GM19035 (cell line): ENCODE results near the gene SEPTIN10.
A peak's percentile ranks its signal among the peaks of the same experiment; 100 is the strongest.
"Not testable (repeated sequence)": the region's sequence is repeated elsewhere in the genome, so short reads cannot be mapped to it uniquely, and the experiment has no call there.

ENCODE experiments used
- ATAC-seq: cut with Tn5 transposase; IDR thresholded peaks from one replicate; pipeline ENCODE4 v1.9.1; 2021; ENCODE audit not compliant: unreplicated experiment

SEPTIN10 gene

DNA sequence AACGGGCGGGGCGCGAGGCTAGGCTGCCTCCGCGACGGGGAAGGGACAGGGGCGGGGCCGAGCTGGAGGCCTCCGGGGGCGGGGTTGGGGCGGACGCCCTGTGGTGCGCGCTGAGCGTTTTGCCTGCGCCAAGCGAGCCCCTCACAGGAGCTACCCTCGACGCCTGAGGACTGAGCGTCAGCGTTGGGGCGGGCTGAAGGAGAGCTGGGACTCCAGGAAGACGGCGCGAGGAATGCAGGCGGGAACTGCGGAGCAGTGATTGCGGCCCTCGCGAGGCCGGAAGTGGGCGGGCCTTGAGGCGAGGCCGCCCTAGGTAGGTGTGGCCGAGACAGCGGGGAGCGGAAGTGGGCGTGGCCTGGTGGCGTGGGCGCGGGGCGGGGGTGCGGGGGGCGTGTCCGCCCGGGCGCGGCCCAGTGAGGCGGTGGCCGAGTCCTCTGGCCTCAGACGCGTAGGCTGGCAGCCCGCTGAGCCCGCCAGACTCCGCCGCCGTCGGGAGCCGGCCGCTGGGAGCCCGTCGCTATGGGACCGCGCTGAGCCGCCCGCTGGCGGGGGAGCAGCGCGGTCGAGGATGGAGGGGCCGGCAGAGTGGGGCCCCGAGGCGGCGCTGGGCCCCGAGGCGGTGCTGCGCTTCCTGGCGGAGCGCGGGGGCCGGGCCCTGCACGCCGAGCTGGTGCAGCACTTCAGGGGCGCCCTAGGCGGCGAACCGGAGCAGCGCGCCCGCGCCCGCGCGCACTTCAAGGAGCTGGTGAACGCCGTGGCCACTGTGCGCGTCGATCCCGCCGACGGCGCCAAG, at the start of gene SEPTIN10, which contains the start of gene SOWAHC:
TSS of gene SEPTIN10 (minus strand) at position 45 of the 793 bp plus-strand sequence. CDS start 139 bp downstream, outside the sequence.
TSS of gene SOWAHC (plus strand) at position 443 of the 793 bp plus-strand sequence. CDS start at position 569, 126 bp downstream.
- peak; percentile 84 for ATAC-seq

DNA sequence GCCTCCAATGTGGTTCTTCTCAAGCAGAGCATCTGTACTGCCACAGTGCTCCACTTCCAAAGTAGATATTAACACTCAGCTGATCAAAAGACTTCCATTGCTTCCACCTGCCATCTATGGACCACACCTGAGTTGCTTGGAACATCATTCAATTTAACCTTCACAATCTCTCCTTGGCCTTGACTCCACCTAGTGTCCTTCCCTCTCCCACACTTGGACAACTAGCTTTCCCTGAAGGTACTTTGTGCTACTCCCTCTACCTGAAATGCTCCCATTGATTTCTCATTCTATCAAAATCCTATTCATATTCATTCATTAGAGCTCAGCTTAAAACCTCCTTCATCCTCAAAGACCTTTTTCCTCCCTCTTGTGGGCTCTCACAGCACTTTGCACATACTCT, 49.1 kb upstream of the SEPTIN10 start:
- ATAC-seq, result no peak

DNA sequence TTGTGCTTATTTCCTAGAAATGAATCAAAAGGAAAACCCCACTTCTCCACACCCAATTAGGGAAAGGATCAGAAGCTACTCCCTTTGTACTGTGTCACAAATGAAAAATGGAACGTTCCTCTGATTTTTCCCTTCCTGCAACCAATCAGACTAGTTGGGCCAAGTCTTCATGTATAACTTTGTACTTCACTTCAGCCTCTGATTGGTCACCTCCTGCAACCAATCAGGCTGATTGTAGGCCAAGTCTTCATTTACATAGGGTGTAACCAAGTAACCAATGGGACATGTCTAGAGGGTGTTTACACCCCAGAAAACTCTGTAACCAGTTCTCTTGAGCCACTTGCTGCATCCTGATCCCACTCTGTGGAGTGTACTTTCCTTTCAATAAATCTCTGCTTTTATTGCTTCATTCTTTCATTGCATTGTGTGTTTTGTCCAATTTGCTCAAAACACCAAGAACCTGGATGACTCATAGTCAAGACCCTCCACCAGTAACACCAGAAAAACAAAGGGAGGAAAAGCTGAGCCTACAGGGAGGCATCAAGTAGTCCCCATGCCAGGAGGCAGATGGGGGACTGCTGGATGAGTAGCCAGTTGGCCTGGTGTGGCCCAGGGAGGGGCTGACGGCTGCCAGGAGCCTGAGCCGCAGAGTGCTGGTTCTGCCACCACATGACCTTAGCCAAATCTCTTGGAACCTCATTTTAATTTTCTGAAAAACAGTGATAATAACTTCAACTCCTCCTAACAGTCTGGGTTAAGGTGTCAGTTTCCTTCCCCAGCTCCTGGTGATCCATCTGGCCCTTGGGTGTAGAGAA, 46.5 kb upstream of the SEPTIN10 start:
- ATAC-seq, result no peak

DNA sequence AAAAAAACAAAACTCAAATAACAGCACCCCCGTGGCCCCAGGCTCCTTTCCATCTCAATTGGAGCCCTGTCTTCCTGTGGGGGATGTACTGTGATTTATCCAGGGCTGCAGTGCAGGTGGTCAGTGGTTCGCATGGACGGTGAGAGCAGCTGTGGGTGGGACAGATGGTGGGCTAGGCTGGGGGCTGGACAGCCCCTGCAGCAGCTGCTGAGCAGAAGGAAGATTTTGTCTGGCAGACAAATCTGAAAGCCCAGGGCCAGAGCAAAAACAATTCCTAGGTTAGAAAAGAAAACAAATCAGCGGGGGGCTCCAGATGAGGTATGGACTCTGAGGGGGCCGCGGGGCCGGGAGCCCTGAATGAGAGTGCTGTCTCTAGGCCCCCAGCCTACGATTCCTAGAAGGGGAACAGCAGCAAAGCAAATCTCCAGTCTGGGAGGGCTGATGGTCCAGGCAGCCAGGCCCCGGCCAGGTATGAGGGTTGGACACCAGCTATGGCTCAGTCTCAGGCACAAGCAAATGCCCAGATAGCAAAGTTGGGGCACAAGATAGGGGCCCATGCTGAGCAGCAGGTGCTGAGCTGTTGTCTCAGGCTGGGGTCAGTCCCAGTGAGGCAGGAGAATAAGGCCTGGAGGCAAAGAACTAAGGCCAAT, 45.8 kb upstream of the SEPTIN10 start:
- ATAC-seq, result no peak

DNA sequence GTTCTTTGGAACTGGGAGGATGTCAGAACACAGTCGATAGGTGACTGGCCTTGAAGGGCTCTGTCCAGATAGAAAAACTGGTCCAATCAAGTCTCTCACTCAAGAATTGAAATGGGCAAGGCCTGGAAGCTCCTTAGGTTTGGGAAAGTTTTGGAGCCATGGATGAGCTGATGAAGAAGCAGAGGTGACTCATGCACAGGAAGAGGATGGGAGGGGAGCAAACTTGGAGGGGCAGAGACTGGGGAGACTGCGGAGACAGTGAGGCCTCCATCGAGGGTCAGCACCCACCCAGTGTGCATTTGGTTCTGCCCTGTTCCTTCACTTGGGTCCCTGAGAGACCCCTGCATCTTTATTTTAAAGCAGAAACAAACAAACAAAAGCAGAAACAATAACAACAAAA, 41.5 kb upstream of the SEPTIN10 start:
- ATAC-seq, result no peak

DNA sequence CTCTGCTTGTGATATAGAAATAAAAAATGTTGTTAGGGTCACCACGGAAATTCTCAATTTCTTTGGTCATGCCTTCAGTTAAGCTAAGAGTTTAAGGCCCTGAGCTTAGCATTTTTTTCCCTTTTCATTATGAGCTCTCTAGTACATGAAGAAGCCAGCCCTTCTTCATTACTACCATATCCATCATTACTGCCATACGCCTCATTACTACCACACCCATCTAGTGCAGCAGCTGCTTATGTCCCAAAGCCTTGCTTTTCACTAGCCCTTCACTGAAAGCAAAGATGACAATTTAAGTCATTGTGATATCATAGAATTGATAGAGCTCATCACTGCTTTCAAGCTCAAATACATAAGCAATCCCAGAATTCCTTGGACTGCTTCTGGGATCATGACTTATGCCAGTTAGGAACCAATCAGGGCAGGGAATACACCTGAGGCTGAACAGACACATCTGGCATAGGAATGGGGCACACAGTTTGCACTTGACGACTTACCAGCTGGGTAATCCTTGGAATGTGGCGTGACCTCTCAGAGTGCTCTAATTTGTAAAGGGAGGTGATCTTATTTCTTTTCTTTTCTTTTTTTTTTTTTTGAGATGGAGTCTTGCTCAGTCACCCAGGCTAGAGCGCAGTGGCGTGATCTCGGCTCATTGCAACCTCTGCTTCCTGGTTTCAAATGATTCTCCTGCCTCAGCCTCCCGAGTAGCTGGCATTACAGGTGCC, 40.7 kb upstream of the SEPTIN10 start:
- ATAC-seq, result no peak

DNA sequence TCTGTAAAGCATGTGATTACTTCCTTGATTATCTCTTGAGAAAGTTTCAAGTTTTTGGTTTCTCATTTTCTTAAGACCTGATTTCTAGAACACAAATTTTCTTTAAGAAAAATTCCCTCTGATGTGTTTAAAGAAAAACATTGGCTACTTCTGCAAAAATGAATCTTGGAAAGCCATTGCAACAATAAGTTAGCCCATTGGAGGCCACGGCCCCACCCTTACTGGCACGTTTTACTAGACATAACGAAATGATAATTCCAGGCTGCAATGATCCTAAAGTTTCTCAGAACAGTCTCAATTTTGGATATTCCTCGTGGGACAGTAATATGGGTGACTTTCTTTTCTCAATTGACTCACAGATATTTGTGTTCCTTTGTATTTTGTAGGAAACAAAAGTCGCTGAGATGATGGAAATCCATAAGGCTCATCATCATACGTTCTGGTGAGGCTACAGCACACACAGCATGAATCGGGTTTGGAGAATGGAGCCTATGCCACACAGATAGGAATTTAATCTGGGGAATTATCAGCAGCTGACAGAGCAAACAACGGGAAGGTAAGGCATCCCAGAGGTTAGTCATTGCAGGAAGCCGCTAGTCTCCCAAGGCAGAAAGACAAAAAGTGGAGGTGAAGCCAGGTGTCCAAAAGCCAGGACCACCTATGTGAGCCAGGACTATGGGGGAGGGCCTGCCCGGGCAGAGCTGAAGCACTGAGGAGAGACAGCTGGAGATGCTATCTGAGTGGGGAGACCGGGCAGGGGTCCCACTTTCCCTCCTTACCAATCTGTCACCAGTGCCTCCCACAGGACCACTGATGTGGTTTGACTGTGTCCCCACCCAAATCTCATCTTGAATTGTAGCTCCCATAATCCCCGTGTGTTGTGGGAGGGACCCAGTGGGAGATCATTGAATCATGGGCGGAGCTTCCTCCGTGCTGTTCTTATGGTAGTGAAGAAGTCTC, 36.2 kb upstream of the SEPTIN10 start:
- no peak for ATAC-seq

- ATAC-seq, result no peak
These were observed 34.3 kb upstream of the SEPTIN10 start for GRCh38 chr2:109648041-109648527.

DNA sequence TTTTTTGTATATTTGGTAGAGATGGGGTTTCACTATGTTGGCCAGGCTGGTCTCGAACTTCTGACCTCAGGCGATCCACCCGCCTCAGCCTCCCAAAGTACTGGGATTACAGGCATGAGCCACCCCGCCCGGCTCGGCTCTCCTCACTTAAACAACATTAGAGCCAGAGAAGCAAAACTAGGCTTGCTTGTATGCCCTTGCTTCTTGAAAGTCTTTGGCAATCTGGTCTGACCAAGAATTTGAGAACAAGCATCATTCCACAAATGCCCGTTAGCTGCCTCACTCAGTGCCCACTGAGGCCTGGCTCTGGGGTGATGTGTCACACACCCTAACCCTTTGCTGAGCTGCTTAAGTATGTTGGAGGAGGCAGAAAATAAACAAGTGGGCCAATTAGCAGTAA, 33.9 kb upstream of the SEPTIN10 start:
- no peak for ATAC-seq

DNA sequence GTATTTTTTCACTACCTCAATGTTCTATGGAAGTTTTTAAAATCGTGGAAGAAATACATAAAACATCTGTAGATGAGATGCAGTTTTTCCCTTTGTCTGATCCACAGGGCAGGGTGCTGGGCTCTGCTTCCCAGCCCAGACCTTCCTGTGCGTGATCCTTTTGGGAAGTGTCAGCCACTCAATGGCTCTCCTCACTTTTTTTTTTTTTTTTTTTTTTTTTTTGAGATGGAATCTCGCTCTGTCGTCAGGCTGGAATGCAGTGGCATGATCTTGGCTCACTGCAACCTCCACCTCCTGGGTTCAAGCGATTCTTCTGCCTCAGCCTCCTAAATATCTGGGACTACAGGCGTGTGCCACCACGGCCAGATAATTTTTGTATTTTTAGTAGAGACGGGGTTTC, 33.2 kb upstream of the SEPTIN10 start:
- ATAC-seq, result no peak

DNA sequence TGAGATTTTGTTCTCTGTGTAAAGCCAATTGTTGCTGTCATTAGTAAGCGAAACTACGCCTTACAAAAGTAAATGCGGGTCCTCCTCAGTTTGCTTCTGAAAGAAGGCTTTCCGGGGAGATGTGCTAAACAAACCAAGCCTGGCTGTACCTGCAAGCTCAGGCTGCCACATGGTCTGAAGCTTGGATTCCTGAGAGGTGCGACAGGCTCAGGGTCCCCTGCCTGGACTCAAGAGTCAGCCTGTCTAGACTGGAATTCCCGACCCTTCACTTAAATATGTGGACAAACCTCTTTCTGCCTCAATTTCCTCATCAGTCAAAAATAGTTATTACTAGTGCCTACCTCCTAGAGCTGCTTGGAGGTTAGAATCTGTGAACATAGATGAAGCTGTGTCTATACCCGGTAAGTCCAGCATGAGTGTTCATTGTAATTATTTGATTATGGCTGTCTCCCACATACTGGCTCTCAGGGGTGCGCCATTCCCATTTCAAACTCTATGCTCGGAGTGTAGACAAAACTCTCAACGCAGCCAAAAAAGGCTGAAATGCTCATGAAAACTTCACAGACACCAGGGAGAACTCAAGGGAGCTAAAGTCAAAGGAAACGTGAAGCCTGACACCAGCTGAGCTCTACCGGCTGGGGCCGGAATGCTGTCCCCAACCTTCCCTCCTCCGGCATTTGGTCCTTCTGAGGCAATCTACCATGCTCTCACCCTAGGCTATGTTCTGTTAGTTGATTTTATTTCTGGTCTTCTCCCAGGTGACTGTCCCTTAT, 31.8 kb upstream of the SEPTIN10 start:
- no peak for ATAC-seq

- no peak for ATAC-seq
These were observed 31.0 kb upstream of the SEPTIN10 start for GRCh38 chr2:109644571-109645275.

GRCh38 chr2:109640000-109640399, 26.2 kb upstream of the SEPTIN10 start:
- ATAC-seq, result not testable (repeated sequence)

GRCh38 chr2:109638795-109639194, 25.0 kb upstream of the SEPTIN10 start:
- no peak for ATAC-seq

DNA sequence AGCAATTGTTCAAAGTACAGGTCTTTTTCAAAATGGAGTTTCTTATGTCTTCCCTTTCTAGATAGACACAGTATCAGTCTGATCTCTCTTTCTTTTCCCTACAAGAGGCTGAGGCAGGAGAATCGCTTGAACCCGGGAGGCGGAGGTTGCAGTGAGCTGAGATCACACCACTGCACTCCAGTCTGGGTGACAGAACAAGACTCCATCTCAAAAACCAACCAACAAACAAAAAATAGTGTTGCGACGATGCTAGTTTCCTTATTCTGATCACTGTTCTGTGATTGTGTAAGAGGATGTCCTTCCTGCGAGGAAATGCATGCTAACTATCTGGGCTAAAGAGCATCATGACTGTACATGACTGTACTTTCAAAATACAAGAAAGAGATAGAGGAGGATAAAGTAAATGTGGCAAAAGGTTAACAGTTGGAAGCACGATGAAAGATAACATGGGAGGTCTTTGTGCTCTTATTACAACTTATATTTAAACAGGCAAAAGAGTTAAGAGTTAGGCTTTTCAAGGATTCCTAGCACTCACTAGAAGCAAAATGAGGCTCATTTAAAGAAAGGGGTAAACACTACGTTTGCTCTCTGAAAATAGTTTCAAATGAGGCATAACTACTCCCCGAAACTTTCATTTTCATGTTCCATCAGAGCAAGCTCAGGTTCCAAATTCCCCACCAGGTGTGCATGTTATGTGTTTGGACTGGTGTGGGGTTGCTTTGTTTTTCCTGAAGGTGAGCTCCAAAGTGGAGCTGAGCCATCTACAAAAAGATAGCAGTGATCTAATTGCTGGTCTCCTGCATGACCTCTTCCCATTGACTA, 24.2 kb upstream of the SEPTIN10 start:
- ATAC-seq, result peak; percentile 75

DNA sequence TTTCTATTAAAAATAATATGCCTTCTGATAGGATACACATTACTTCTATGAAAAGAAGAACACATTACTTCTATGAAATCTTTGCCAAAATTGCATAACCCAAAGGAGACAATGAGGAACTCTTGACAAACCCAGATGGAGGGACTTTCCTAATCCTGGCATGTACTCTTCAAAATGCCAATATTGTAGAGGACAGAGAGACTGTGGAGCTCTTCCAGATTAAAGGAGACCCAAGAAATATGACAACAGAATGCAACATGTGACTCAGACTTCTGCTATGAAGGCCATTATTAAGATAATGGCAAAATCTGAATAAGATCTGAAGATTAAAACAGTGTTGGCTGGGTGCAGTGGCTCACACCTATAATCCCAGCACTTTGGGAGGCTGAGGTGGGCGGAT, 22.6 kb upstream of the SEPTIN10 start:
- ATAC-seq, result no peak
